ENCODE measurements around the gene SLC35F3. TPM values are rescaled to one million over a fixed set of nuclear protein-coding genes. Genes with fewer than 3 reads are reported as not detected.

Gene SLC35F3
- total and polyA plus RNA-seq, 2 experiments from 2014 or later, result 1.0 to 3.2 TPM

GRCh38 chr1:234001817-234002216 lies 97.3 kb downstream of the SLC35F3 start:
- Mint-ChIP-seq H3K27ac (no peak overlapping the region), H3K4me3 (no peak overlapping the region), H3K27me3 (ENCODE audit: insufficient read depth, low read depth, poor library complexity) (no peaks in the 10 kb centered on the region), H3K4me1 (peaks cover 44% of the 10 kb centered on the region), H3K36me3 (ENCODE audit: low read depth) (no peaks in the 10 kb centered on the region), H3K9me3 (no peaks in the 10 kb centered on the region)
- Histone ChIP-seq H3K36me3 (ENCODE audit: insufficient read depth) (no peaks in the 10 kb centered on the region), H3K27me3 (ENCODE audit: insufficient read depth) (peaks cover 6% of the 10 kb centered on the region), H3K4me2 (no peak overlapping the region), H3K4me1 (ENCODE audit: insufficient read depth) (peaks cover 34% of the 10 kb centered on the region), H3K9me2 (ENCODE audit: insufficient read depth) (peaks cover 4% of the 10 kb centered on the region; the same call in 1 of the 2 replicates), H3K4me3 (no peak overlapping the region), H3K79me2 (replicated peaks; ENCODE audit: insufficient read depth) (no peaks in the 10 kb centered on the region), H4K20me1 (replicated peaks; ENCODE audit: insufficient read depth) (no peaks in the 10 kb centered on the region; the same call in 1 of the 2 replicates), H2AFZ (no peak overlapping the region), H3F3A (replicated peaks; ENCODE audit: low read depth) (no peaks in the 10 kb centered on the region), H3K27ac (ENCODE audit: low read depth) (no peak overlapping the region)
- TF ChIP-seq STAT1 (IDR thresholded peaks at IDR 0.05; ENCODE audit: unreplicated experiment) (no peak), EZH2 (IDR thresholded peaks at IDR 0.05; ENCODE audit: low read depth, unreplicated experiment) (no peak), NANOG (IDR thresholded peaks at IDR 0.05; ENCODE audit: borderline replicate concordance) (no peak), ZNF114 (CRISPR knock-in tag; IDR thresholded peaks at IDR 0.05) (no peak), ZNF331 (CRISPR knock-in tag; IDR thresholded peaks at IDR 0.05; ENCODE audit: low read depth) (no peak), ETS1 (IDR thresholded peaks at IDR 0.05) (no peak), CREB1 (CRISPR knock-in tag; IDR thresholded peaks at IDR 0.05; ENCODE audit: low read depth) (no peak), EZH2phosphoT487 (IDR thresholded peaks at IDR 0.05; ENCODE audit: unreplicated experiment) (no peak), CTCF (conservative IDR thresholded peaks at IDR 0.05; ENCODE audit: low read depth in 2 of 2) (no peak)
- DNase-seq (ENCODE audit: low spot score), result no peak
- ATAC-seq, result no peak

GRCh38 chr1:234004591-234004990 lies 100.1 kb downstream of the SLC35F3 start:
- H3K4me2 ChIP-seq, result no peak overlapping the region
- Mint-ChIP-seq H3K4me1 (peaks cover 44% of the 10 kb centered on the region), H3K9me3 (no peaks in the 10 kb centered on the region)
- TF ChIP-seq ZNF331 (CRISPR knock-in tag; IDR thresholded peaks at IDR 0.05; ENCODE audit: low read depth) (no peak), CTCF (conservative IDR thresholded peaks at IDR 0.05; ENCODE audit: low read depth in 2 of 2) (no peak), EZH2phosphoT487 (IDR thresholded peaks at IDR 0.05; ENCODE audit: unreplicated experiment) (no peak), ZNF462 (CRISPR knock-in tag; IDR thresholded peaks at IDR 0.05) (no peak), ZNF114 (CRISPR knock-in tag; IDR thresholded peaks at IDR 0.05) (no peak), CREB1 (CRISPR knock-in tag; IDR thresholded peaks at IDR 0.05; ENCODE audit: low read depth) (no peak), STAT1 (IDR thresholded peaks at IDR 0.05; ENCODE audit: unreplicated experiment) (no peak)

More at GRCh38 chr1:234004591-234004990, 100.1 kb downstream of the SLC35F3 start:
- H3K36me3 ChIP-seq (ENCODE audit: insufficient read depth), result no peaks in the 10 kb centered on the region
- H3K4me1 ChIP-seq (ENCODE audit: insufficient read depth), result peaks cover 42% of the 10 kb centered on the region
- Mint-ChIP-seq H3K27ac (no peak overlapping the region), H3K36me3 (ENCODE audit: low read depth) (no peaks in the 10 kb centered on the region), H3K27me3 (ENCODE audit: insufficient read depth, low read depth, poor library complexity) (peaks cover 2% of the 10 kb centered on the region), H3K4me3 (no peak overlapping the region)
- no peak overlapping the region for H3K27ac ChIP-seq (ENCODE audit: low read depth)
- H4K20me1 ChIP-seq (replicated peaks; ENCODE audit: insufficient read depth), result no peaks in the 10 kb centered on the region; the same call in 1 of the 2 replicates
- no peaks in the 10 kb centered on the region for H3F3A ChIP-seq (replicated peaks; ENCODE audit: low read depth)
- no peak overlapping the region for H3K4me3 ChIP-seq
- no peaks in the 10 kb centered on the region for H3K79me2 ChIP-seq (replicated peaks; ENCODE audit: insufficient read depth)
- no peak for DNase-seq (ENCODE audit: low spot score)
- ATAC-seq, result no peak
- peaks cover 7% of the 10 kb centered on the region; the same call in 1 of the 2 replicates for H3K9me2 ChIP-seq (ENCODE audit: insufficient read depth)
- peaks cover 6% of the 10 kb centered on the region for H3K27me3 ChIP-seq (ENCODE audit: insufficient read depth)
- H2AFZ ChIP-seq, result no peak overlapping the region
